SIG-M5 treated with dmso at 0.1 percent for 504 hours (cell line): ENCODE data around the gene ARHGAP27.
A peak's percentile ranks its signal among the peaks of the same experiment; 100 is the strongest.

Experiments used
- DNase-seq: peaks from one replicate; lab custom pipeline; 2025; ENCODE audit not compliant: unreplicated experiment; lab: John Stamatoyannopoulos, UW

Gene ARHGAP27

DNA sequence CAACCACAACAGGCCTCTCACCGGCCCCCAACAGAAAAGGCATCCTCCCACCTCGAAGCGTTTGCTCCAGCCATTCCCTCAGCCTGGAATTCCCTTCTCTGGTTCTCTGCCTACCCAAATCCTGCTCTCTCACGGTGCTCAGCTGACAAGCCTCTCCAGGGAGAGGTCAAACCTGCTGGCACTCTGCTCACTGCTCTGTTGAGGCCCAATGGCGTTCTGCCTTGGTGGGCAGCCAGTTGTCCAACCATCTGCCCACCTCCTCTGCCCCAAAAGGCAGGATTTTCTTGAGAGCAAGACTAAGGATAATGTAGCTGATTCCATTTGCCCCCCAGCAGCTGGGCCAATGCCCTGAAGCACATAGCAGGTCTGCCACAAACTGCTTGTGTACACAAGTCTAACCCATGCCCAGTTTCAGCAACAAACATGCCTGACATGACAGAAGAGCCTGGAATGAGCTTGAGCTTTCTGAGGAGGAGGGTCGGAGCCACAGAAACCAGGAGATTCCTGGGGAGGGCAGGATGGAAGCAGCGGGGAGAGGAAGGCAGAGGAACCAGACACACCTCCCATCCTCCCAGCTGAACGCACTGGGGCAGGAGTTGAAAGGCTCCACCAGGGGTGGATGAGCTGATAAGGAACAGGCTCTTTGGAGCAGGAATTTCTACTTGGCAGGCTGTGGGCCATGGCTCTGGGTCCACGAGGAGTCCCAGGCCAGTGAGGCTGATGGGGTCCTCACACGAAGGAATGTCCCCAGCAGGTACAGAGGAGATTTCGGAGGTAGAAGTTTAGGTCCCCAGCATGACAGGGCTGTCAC lies 23.9 kb downstream of the ARHGAP27 start:
- no peak for DNase-seq

DNA sequence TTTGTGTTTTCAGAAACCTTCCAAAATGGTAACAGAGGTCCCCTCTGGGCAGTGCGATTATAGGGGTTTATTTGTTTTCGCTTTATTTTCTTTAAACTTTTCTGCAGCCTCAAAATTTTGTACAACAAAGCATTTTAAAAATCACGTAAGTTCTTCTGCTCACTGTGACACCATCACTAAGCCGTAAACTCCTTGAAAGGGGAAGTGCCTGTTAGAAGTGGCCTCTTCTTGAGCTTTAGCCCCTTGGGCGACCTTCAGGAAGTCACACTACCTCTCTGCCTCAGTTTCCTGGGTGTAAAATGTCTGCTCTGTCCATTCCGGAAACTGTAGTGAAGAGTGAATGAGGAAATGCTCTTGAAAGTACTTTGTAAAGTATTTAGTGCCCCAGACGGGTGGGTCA lies 26.6 kb downstream of the ARHGAP27 start:
- DNase-seq: peak; percentile 28

DNA sequence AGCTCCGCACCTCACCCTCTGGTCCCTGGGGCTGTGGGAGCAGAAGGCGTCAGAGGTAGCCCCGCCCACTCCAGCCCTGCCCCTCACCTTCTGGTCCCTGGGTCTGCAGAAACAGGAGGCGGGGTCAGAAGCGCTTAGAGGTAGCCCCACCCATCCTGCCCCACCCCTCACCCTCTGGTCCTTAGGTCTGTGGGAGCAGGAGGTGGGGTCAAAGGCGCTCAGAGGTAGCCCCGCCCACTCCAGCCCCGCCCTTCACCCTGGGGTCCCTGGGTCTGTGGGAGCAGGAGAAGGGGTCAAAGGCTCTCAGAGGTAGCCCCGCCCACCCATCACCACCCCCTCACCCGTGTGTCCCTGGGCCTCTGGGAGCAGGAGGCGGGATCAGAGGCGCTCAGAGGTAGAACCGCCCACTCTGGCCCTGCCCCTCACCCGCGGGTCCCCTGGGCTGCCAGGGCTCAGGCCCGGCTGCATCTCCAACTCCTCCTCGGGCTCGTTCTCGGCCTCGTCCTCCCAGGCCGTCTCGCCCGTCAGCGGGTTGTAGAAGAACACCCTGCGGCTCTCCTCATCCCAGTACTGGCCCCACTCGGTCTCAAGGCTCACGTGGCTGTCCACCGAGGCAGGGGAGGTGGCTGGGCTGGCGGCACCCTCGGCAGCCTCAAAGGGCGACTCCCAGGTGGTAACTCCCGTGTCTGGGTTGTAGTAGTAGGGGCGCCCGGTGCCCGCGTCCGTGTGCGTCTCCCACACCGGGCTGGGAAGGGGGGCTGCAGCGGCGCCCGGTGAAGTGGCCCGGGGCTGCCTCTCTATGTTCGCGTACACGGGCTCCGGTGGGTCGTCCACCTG lies 27.2 kb downstream of the ARHGAP27 start:
- DNase-seq: no peak

DNA sequence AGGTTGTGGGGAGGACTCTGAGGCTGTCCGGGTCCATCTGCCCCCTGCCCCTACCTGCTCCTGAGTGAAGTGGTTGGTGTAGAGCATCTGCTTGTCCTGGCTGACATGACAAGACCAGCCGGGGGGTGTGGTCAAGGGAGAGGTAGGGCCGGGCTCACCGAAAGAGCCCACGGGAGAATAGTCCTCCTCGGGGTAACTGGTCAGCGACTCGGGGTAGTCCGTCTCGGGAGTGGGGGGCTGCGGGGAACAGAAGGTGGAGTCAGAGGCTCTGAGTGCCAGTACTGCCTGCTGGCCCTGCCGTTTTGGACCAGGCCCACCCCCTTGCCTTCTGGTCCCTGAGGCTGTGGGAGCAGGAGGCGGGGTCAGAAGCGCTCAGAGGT lies 27.8 kb downstream of the ARHGAP27 start:
- no peak for DNase-seq

GRCh38 chr17:45403906-45404490 lies 28.7 kb downstream of the ARHGAP27 start:
- no peak for DNase-seq

DNA sequence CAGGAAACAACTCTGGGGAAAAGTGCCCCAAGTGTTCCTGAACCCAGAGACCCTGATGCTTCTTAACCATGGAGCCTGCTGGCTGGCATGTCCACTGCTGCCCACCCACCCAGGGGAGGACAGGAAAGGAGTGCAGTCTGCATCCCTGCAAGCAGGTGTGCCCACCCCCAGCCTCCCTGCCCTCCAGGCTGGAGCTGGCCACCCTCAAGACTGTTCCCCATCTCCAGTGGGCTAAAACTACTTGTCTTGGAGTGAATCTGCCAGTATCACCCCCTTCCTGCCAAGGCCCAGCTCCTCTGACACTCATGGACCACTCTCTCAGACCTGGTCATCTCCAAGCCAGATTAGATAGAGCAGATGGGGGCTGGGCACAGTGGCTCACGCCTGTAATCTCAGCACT lies 29.8 kb downstream of the ARHGAP27 start:
- DNase-seq: no peak

GRCh38 chr17:45398800-45399199 lies 33.9 kb downstream of the ARHGAP27 start:
- DNase-seq: no peak

DNA sequence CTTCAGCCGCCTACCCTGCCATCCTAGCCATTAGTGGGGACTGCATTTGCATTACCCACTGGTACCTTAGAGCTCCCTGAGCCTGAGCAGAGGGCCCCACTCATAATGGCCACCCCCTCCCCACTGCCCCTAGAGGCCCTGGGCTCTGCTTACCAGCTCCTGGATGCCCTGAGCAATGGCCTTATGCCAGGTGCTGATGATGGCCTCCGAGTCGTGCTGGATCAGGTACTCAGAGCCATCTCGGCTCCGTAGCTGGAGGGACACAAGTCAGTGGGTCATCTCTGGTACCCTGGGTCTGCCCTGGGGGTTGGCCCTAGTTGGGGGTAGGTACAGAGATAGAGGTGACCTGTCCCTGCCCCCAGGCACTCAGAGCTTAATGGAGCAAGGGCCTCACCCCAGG lies 34.9 kb downstream of the ARHGAP27 start:
- DNase-seq: no peak

DNA sequence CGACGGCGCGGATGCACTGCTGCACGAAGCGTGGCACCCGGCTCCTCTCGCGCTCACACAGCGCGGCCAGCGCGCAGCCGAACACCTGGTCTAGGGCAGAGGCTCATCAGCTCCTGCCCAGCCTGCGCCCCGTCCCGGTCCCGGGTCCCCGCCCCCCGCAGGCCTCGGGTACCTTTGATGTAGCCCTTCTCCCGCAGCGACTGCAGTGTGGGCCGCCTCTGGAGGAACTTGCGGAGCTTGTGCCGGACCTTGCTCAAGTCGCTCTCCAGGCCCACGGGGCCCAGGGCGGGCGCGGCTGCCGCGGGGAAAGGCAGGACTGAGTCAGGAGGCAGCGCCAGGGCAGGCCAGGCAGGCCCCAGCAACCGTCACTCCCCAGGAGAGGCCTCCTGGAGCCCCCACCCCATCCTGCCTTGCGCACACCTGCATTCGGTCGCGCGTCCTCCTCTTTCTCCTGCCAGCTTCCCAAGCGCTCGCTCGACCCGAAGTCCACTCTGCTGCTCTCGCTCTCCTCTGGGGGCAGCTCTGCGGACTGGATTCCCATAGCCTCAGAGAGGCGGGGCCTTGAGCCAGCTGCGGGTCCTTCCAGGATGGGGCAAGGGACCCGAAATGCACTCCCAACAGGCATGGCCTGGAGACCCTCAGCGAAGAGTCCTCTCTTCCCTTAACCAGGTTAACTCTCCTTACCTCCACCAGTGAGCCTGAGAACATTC lies 36.0 kb downstream of the ARHGAP27 start:
- DNase-seq: no peak

- DNase-seq: no peak
These were observed 36.9 kb downstream of the ARHGAP27 start for GRCh38 chr17:45395569-45396415.

DNA sequence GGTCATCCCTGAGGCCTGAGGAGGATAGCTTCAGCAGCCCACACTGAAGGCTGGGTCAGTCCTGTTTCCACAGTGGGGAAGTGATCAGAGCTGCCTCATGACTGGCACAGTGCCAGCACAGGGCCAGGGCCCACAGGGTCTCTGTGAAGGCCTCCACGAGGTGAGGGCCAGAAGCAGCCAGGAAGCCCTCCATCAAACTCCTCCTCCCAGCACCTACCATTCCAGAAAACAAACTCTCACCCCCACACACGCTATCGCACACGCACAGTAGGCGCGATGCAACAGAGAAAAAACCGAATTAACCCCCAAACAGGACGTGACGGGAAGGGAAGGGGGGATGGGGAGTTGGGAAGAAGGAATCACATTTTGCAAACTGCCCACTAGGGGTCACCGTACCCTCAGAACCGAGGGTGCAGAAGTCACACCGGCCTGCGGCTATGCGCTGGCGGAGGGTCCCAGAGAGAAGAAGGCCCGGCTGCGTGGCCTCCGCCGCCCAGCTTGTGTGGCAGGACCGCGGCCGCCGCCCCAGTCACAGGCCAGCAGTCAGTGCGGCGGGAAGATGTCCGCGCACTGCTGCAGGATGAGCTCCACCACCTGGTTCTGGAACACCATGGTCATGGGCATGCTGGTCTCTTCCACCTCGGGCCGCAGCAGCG lies 37.6 kb downstream of the ARHGAP27 start:
- no peak for DNase-seq

GRCh38 chr17:45394564-45394912 lies 38.1 kb downstream of the ARHGAP27 start:
- DNase-seq: no peak

- no peak for DNase-seq
These were observed 38.6 kb downstream of the ARHGAP27 start for GRCh38 chr17:45394091-45394490.

DNA sequence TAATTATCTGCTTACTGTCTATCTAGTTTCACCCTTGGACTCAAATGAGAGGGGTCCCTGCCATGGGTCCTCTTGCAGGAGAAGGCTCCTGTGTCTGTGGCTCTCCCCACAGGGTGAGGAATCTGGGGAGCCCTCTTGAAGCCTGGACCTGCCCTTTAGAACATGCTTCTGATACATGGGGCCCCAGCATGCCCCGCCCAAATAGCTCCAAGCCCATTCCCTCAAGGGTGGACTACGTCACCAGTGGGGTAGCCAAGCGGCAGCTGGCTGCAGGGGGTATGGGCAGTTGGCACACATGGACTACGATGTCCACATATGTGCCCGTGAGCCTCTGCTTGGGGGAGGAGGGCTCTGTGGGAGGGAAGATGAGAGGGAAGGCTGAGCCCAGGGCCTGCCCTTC lies 39.3 kb downstream of the ARHGAP27 start:
- no peak for DNase-seq

DNA sequence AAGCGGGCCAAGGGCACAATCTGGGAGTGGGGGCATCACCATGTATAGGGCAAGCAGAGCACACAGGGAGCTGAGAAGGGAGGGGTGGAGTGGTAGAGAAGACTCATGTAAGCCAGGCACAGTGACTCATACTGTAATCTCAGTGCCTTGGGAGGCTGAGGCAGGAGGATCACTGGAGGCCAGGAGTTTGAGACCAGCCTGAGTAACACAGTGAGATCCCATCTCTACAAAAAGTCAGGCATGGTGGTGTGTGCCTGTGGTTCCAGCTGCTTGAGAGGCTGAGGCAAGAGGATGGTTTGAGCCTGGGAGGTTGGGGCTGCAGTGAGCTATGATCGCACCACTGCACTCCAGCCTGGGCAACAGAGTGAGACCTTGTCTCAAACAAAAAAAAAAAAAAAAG lies 40.8 kb downstream of the ARHGAP27 start:
- DNase-seq: no peak

GRCh38 chr17:45391291-45391690 lies 41.4 kb downstream of the ARHGAP27 start:
- DNase-seq: no peak

- no peak for DNase-seq
These were observed 43.3 kb downstream of the ARHGAP27 start for GRCh38 chr17:45389354-45389753.

GRCh38 chr17:45388604-45389325 lies 43.9 kb downstream of the ARHGAP27 start:
- DNase-seq: no peak

GRCh38 chr17:45387739-45388138 lies 44.9 kb downstream of the ARHGAP27 start:
- DNase-seq: no peak
